ENCODE results near the gene BAMBI.
A peak's percentile ranks its signal among the peaks of the same experiment; 100 is the strongest.
"Not testable (repeated sequence)": the region's sequence is repeated elsewhere in the genome, so short reads cannot be mapped to it uniquely, and the experiment has no call there.

BAMBI gene, protein sequence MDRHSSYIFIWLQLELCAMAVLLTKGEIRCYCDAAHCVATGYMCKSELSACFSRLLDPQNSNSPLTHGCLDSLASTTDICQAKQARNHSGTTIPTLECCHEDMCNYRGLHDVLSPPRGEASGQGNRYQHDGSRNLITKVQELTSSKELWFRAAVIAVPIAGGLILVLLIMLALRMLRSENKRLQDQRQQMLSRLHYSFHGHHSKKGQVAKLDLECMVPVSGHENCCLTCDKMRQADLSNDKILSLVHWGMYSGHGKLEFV

DNA sequence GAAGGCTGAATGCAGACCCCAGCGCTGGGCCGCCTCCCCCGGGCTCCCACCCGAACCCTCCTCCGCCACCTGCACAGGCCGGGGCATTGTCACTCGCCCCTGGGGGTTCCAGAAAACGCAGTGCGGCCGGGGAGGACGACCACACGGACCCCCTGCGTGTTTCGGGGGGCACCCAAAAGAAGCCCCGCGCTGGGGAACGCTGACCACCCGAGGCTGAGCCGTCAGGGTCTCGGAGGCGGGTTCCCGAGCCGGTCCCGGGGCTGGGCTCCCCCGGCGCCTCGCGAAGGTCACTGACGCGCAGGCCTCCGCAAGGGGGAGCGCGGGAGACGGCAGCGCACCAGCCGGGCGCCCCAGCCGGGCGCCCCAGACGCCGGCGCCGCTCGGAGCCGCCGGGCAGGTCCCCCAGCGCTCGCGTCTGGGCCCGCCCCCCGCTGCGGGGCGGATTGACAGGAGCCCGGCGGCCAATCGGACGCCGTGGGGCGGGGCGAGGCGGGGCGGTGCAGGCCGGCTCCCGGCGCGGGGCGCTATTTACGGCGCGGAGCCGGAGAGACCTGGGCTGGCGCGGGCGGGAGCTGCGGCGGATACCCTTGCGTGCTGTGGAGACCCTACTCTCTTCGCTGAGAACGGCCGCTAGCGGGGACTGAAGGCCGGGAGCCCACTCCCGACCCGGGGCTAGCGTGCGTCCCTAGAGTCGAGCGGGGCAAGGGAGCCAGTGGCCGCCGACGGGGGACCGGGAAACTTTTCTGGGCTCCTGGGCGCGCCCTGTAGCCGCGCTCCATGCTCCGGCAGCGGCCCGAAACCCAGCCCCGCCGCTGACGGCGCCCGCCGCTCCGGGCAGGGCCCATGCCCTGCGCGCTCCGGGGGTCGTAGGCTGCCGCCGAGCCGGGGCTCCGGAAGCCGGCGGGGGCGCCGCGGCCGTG, at the start of gene BAMBI:
Gene BAMBI, plus strand, starts transcription at position 554 of the 920 bp plus-strand sequence. CDS start 377 bp downstream, outside the sequence.
- peak; percentile 88 to 94 for DNase-seq

DNA sequence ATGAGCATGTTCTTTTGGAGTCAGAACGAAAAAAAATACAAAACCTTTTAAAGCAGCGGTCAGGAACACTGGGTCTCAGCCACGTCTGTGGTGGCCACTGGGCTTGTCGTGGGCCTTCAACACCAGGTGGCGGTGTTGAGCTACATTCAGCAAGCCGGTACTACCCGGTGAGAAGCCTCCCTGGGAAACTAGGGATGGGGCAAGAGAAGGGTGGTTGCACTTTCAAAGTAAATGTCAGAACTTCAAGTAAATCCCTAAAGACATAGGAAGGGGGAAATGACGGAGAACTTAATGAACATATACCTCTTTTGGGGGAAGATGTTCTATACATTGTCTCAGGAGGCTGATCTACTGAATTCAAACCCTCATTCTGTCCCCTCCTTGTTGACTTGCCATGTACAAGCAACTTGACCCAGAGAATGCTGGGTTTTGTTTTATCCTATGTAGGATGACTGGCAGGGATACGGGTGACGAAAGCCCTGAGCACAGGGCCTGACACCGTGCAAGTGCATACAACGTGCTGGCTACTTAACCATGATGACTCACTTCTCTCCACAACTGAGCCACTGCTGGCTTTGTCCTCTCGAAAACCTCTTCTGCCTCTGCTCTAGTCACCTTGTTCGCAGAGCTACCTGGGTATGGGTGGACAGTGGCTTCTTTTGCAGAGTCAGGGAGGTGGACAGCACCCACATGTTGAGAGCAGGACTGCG, 49.0 kb upstream of the BAMBI start:
- peak; percentile 44 to 64 for DNase-seq

DNA sequence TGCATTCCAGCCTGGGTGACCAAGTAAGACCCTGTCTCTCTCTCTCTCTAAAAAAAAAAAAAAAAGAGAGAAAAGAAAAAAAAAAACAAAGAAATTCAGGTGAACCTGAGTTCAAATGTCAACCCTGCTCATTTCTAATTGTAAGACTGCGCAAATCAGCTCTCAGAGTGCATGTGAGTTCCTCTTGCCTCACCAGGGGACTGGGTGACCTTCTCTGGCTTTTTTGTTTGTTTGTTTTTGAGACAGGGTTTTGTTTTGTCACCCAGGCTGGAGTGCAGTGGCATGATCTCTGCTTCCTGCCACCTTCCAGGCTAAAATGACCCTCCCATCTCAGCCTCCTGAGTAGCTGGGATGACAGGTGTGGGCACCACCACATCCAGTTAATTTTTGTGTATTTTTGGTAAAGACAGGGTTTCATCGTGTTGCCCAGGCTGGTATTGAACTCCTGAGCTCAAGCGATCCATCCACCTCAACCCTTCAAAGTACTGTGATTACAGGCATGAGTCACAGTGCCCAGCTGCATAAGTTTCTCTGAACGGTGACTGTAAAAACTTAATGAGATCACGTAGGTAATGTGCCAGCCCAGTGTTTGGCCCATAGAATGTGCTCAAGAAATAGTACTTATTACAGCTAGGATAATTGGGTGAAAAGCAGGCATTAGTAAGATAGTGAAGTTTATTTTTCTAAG, 45.3 kb upstream of the BAMBI start:
- no peak for DNase-seq

DNA sequence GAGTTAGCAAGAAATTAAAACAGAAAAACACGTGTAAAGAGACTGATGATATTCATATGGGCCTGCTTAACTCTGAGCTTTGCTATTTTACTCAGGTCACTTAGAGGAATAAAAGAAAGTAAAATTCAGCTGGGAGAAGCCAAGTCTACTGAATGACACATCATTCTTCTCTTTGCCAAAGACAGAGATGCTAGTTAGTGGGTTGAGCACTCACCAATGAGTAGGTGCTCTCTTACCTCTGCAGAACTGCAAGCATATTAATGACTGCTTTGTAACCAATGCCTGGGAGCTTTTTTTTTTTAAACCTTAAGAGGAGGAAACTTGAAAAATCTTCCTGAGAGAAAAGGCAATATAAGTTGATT, 44.8 kb upstream of the BAMBI start:
- DNase-seq, result no peak

GRCh38 chr10:28633750-28634149, 43.6 kb upstream of the BAMBI start:
- DNase-seq, result no peak

GRCh38 chr10:28637346-28637745, 40.0 kb upstream of the BAMBI start:
- no peak for DNase-seq

DNA sequence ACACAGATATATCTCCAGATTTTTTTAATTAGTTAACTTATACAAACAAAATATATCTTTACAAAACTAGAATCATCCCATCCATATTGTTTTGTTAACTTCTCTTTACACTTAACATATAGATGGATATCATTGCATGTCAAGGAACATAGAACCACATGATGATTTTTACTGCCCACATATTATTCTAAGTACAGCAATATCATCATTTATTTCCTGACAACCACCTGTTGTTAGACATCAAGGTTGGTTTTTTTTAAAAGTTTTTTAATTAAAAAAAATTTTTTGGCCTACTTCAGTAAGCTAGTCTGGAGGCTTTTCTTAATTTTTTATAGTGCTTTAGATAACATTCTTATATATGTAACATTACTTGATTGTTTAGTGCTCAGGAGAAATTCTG, 38.9 kb upstream of the BAMBI start:
- DNase-seq, result no peak

GRCh38 chr10:28640551-28640950, 36.8 kb upstream of the BAMBI start:
- DNase-seq, result no peak

GRCh38 chr10:28644647-28645046, 32.7 kb upstream of the BAMBI start:
- no peak for DNase-seq

GRCh38 chr10:28652106-28652505, 25.2 kb upstream of the BAMBI start:
- no peak for DNase-seq

GRCh38 chr10:28652703-28653102, 24.6 kb upstream of the BAMBI start:
- DNase-seq, result no peak

DNA sequence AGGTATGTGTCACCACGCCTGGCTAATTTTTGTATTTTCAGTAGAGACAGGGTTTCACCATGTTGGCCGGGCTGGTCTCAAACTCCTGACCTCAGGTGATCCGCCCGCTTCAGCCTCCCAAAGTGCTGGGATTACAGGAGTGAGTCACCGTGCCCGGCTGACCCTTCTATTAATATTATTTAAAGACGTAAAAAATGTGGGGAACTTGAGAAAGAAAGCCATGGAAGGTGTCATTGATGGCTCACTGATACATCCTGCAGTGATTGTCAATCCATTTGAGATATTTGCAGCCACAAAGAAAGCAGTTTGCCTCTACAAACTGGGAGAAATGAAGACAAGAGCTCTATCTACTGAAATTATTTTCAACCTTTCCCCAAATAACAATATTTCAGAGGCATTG, 18.5 kb upstream of the BAMBI start:
- DNase-seq, result not testable (repeated sequence)

- no peak for DNase-seq
Observed at GRCh38 chr10:28661035-28661434, 16.3 kb upstream of the BAMBI start.

GRCh38 chr10:28663576-28664368, 13.5 kb upstream of the BAMBI start:
- peak; percentile 58 to 64 for DNase-seq

- DNase-seq, result no peak
Observed at GRCh38 chr10:28664369-28664740, 13.0 kb upstream of the BAMBI start.

- no peak for DNase-seq
Observed at GRCh38 chr10:28666751-28667467, 10.4 kb upstream of the BAMBI start.

- peak; percentile 13 to 32 for DNase-seq
Observed at GRCh38 chr10:28668363-28669226, 8.7 kb upstream of the BAMBI start.

- DNase-seq, result no peak
Observed at GRCh38 chr10:28669227-28670173, 7.8 kb upstream of the BAMBI start.

- no peak for DNase-seq
Observed at GRCh38 chr10:28674782-28675181, 2.5 kb upstream of the BAMBI start.
